Stimulated activated CD8-positive, alpha-beta memory T cell treated with anti-CD3 and anti-CD28 coated beads, Interleukin-2, amount 100 ng/mL, for 1 hour (primary cell): ENCODE measurements around the gene SLC25A6.
"Not testable (repeated sequence)": the region's sequence is repeated elsewhere in the genome, so short reads cannot be mapped to it uniquely, and the experiment has no call there.

ENCODE experiments used
- DNase-seq, 2 donors: peaks; one replicate each; pipeline ENCODE4 v3.0.0-alpha.2; 2020; ENCODE audit warnings: low read depth in 2 of 2

Gene SLC25A6

DNA sequence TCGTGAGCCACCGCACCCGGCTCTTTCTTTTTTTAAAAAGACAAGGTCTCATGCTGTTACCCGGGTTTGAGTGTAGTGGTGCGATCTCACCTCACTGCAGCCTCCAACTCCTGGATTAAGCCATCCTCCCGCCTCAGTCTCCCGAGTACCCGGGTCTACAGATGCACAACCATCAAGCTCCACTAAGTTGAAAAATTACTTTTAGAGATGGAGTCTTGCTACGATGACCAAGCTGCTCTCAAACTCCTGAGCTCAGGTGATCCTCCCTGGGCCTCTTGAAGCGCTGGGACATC is 2.0 kb downstream of the SLC25A6 start:
- DNase-seq: no peak

DNA sequence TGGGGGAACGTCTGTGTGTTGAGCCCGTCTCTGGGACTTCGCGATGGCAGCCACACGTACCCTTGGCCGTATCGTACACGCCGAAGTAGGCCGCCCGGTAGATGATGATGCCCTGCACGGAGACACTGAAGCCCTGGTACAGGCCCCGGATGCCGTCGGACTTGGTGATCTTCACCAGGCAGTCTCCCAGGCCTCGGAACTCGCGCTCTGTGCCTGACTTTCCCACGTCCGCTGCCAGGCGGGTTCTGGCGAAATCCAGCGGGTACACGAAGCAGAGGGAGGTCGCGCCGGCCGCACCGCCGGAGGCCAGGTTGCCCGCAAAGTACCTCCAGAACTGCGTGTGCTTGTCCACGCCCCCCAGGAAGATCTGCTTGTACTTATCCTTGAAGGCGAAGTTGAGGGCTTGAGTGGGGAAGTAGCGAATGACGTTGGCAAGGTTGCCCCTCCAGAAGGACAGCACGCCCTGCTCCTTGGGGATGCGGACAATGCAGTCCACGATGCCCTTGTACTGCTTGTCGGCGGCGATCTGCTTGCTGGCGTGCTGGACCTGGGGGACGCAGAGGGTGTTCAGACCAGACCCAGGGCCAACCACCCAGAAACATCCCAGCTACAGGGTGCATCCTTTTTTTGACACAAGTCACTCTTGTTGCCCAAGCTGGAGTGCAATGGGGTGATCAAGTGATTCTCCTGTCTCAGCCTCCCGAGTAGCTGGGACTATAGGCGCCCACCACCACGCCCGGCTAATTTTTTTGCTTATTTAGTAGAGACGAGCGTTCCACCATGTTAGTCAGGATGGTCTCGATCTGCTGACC is 2.5 kb downstream of the SLC25A6 start:
- DNase-seq: no peak

DNA sequence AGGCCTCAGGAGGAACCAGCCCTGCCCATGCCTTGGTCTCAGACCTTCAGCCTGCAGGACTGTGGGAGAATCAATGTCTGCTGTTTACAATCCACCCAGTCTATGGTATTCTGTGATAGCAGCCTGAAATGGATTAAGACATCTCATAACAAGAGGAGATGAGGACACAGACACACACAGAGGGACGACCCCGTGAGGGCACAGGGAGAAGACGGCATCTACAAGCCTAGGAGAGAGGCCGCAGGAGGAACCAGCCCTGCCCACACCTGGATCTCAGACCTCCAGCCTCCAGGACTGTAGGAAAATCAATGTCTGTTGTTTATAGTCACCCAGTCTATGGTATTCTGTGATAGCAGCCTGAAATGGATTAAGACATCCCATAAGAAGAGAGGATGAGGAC is 3.3 kb downstream of the SLC25A6 start:
- DNase-seq: no peak

DNA sequence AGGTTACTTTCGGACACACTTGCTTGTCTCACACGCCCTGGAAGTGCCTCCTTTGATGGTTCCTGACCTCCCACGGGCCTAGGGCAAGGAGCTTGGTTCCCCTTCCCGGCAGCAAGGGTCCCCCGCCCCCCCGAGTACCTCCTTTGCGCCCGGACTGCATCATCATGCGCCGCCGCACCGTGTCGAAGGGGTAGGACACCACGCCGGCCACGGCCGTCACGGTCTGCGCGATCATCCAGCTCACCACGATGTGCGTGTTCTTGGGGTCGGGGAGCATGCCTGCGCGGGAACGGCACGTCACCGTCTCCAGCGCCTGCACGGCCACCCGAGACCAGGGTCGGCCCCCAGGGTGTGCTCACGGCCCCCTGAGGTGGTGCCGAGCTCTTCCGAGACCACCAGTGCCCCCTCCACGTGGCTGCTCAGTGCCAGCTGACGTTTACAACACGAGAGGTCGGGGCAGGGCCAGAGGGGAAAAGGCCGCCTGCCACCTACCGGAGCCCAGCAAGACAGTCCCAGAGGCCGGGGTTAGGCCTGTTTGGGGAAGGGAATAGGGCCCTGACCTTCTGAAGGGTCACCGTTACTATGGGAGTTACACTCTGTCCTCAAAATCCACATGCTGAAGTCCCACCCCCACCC is 4.7 kb downstream of the SLC25A6 start:
- DNase-seq: no peak

DNA sequence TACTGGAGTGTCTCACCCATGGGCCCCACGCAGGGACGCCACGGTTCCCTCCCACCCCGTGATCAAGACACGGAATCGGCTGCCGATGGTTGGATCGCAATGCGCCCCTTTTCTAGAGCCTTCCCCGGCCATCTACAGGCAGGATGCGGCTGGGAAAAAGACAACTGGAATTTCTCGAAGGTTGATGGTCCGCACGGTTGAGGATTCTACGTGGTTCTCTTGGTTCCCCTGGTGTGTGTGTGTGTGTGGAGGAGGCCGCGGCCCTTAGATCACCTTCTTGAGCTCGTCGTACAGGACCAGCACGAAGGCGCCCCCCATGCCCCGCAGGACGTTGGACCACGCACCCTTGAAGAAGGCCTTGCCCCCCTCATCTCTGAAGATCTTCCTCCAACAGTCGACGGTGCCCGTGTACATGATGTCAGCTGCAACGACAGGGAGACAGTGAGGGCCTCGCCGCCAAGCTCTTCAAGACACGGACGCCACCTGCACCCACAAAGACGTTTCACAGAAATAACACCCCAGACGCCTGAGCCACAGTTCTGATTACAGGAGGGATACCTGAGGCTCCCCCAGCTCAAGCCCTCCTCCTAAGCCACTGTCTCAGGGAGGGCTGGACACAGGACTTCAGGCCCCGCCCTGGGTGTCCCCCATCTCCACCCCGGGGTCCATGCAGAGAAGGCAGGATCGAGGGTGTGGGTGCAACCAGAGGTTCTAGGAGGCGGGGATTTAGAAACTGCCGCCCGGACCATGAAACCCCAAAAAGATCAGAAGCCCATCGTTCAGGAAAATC is 5.4 kb downstream of the SLC25A6 start:
- DNase-seq: no peak

DNA sequence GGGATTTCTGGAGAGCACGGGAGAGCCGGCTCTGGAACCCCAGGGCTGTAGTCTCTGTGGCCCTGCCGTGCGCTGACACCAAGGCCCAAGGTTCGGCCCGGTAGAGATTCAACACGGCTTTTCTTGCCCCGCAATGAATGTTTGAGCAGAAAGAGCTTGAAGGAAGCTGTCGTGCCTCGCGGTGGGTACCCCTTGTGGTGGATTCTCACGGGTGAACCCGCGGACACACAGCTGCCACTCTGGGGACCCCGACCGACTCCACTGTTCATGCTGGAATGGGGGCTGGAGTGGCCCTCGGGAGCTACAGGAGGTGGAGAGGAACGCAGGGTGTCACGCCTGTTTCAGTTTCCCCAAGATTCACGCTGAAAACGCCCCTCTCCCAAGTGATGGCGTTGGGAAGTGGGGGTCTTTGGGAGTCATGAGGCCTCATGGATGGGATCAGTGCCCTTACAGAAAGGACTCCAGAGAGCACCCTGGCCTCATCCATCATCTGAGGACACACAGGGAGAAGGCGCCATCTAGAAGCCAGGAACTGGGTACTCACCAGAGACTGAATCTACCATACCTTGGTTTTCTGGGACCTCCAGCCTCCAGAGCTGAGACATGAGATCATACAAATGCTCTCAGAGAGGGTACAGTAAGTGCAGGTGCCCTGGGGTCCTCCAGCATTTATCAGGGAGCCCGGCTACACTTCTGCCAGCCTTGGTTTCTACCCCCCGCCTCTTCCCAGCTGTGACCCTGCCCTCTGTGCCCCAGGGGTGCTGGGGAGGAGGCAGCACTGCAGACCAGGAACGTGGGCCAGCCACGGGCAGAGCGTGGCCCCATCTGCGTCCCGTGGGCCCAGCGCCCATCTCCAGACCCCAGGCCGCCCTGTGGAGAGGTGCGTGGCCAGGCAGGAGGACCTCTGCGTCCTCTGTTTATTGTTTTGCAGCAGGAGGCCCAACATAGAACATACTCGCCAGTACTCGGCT is 6.4 kb downstream of the SLC25A6 start:
- DNase-seq: no peak

DNA sequence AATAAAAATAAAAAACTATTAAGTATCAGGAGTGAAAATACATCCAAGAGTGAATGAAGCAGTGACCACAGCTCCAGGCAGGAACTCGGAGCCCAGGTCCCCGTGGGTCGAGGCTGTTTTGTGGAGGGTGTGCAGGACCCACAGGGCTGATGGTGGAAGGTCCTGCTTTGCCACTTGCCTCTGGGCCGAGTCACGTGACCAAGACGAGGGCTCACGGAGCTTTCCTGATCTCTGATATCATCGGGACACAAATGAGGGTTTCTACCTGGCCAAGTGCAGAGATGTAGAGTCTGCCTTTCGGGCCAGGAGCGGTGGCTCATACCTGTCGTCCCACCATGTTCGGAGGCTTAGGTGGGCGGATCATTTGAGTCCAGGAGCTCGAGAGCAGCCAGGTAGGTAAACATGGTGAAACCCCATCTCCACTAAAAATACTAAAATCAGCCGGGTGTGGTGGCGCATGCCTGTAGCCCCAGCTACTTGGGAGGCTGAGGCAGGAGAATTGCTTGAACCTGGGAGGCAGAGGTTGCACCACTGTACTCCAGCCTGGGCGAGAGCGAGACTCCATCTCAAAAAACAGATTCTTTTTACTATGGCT is 7.2 kb downstream of the SLC25A6 start:
- DNase-seq: no peak

DNA sequence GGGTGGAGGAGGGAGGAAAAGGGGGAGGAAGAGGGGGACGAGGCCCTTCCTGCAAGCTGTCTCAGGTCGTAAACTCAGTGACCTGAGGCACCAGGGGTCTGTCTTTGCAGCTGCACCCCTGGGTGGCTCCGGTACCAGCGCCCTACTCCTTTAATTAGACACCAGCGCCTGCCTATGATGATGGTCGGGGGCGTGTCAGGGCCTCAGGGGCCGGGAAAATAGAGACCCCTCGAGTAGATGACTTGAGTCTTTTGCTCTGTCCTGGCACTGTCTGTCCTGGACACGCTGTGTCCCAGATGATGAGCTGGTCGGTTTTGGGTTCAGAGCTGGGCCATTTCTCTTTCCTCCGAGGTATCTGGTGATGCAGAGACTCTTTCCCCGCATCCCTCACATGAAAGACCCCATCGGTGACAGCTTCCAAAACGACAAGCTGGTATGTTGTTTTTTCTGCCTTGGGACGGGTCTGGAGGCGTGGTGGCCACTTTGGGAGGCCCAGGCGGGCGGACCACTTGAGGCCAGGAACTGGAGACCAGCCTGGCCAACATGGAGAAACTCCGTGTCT is 11.2 kb downstream of the SLC25A6 start:
- no peak for DNase-seq

DNA sequence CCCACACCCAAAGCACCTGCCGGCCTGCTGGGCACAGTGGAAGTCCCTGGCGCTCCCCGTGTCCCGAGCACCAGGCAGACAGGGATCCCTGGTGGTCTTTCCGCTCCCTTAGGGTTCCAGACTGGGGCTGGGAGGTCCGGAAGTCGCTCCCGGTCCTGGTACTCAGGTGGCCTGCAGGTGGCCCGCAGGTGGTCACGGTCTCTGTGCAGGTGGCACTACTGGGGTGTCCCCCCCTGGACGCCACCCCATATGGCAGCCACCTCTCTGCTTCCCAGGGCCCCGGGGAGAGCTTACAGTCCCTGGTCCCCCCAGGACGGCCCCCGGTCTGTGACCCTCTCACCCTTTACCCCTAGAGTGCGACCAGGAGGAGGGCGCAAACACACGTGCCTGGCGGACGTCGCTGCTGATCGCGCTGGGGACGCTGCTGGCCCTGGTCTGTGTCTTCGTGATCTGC is 13.6 kb downstream of the SLC25A6 start:
- DNase-seq: no peak

DNA sequence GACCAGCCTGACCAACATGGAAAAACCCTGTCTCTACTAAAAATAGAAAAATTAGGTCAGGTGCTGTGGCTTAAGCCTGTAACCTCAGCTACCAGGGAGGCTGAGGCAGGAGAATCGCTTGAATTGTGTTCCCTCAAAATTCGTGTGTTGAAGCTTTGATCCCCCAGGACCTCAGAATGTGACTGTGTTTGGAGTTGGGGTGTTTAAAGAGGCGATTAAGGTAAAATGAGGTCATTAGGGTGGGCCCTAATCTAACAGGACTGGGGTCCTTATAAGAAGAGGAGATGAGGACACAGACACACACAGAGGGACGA is 23.6 kb downstream of the SLC25A6 start:
- no peak for DNase-seq

DNA sequence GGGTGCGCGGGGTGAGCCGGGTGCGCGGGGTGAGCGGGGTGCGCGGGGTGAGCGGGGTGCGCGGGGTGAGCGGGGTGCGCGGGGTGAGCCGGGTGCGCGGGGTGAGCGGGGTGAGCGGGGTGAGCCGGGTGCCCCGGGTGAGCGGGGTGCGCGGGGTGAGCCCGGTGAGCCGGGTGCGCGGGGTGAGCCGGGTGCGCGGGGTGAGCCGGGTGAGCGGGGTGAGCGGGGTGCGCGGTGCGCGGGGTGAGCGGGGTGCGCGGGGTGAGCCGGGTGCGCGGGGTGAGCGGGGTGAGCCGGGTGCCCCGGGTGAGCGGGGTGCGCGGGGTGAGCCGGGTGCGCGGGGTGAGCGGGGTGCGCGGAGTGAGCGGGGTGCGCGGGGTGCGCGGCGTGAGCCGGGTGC is 25.6 kb downstream of the SLC25A6 start:
- DNase-seq: not testable (repeated sequence)

DNA sequence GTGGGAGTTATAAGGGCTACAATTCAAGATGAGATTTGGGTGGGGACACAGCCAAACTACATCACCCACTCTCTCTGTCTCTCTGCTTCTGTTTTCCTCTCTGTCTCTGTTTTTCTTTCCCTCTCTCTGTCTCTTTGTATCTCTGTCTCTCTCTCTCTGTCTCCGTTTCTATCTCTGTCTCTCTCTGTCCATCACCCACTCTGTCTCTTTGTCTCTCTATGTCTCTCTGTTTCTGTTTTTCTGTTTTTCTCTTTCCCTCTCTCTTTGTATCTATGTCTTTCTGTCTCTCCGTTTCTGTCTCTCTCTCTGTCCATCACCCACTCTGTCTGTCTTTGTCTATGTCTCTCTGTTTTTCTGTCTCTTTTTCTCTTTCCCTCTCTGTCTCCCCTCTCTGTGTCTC is 30.0 kb downstream of the SLC25A6 start:
- DNase-seq: no peak

DNA sequence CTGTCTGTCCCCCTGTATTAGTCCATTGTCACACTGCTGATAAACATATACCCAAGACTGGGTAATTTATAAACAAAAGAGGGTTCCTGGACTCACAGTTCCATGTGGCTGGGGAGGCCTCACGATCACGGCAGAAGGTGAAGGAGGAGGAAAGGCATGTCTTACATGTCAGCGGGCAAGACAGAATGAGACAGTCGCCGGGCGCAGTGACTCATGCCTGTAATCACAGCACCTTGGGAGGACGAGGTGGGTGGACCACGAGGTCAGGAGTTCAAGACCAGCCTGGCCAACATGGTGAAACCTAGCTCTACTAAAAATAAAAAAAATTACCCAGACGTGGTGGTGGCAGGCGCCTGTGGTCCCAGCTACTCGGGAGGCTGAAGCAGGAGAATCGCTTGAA is 30.6 kb downstream of the SLC25A6 start:
- DNase-seq: no peak

DNA sequence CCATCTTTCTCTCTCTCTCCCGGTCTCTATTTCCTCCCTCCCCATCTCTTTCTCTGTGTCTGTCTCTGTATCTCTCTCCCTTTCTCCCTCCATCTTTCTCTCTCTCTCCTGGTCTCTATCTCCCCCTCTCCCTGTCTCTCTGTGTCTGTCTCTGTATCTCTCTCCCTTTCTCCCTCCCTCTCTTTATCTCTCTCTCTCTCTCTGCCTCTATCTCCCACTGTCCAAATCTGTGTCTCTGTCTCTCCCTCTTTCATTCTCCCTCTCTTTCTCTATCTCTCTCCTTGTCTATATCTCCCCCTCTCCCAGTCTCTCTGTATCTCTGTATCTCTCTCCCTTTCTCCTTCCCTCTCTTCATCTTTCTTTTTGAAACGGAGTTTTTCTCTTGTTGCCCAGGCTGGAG is 31.7 kb downstream of the SLC25A6 start:
- DNase-seq: no peak

DNA sequence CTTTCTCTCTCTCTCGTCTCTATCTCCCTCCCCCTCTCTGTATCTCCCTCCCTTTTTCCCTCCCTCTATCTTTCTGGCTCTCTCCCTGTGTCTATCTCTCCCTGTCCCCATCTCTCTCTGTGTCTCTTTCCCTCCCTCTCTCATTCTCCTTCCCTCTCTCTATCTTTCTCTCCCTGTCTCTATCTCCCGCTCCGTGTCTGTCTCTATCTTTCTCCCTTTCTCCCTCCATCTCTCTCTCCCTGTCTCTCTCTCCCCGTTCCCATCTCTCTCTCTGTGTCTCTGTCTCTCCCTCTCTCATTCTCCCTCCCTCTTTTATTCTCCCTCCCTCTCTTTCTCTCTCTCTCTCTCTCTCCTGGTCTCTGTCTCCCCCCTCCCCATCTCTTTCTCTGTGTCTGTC is 32.4 kb downstream of the SLC25A6 start:
- no peak for DNase-seq

DNA sequence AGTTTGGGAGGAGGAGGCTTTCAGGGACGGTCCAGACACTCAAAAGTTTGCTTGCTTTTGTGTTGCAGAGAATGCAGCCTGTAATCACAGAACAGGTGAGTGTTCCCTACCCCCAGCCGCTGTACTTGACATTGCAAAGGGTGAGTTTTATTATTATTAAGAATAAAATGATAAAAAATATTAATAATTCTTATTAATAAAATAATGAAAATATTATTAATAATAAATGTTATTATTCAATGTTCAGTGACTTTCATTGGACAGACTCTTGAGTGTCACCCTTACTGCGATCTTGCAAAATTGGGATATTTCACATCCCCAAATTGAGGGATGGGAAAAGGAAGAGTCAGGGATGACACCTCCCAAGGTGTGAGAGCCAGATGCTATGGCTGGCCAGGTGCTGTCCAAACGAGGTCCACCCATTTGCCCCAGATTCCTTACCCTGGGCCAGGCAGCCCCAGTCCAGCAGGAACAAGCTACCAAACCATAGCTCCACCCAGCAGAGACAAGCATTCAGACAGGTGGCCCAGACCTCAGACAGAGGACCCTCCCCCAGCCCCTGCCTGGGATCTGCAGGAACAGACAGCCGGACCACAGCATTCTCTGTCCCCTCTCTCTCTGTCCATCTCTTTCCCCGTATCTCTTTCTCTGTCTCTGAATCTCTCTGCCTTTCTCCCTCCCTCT is 33.0 kb downstream of the SLC25A6 start:
- DNase-seq: no peak

DNA sequence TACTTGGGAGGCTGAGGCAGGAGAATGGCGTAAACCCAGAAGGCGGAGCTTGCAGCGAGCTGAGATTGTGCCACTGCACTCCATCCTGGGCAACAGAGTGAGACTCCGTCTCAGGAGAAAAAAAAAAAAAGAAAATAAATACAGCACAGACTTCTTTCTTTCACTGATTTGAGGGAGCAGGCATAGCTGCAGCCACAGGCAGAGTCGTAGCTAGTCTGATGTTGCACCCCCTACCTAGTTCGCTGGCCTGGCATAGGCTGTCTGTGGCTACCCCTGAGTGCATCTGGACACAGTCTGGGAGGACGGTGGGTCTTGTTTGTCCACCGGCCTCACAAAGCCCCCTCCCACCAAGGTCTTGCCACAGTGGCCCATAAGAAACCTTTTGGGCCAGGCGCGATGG is 33.9 kb downstream of the SLC25A6 start:
- DNase-seq: no peak

DNA sequence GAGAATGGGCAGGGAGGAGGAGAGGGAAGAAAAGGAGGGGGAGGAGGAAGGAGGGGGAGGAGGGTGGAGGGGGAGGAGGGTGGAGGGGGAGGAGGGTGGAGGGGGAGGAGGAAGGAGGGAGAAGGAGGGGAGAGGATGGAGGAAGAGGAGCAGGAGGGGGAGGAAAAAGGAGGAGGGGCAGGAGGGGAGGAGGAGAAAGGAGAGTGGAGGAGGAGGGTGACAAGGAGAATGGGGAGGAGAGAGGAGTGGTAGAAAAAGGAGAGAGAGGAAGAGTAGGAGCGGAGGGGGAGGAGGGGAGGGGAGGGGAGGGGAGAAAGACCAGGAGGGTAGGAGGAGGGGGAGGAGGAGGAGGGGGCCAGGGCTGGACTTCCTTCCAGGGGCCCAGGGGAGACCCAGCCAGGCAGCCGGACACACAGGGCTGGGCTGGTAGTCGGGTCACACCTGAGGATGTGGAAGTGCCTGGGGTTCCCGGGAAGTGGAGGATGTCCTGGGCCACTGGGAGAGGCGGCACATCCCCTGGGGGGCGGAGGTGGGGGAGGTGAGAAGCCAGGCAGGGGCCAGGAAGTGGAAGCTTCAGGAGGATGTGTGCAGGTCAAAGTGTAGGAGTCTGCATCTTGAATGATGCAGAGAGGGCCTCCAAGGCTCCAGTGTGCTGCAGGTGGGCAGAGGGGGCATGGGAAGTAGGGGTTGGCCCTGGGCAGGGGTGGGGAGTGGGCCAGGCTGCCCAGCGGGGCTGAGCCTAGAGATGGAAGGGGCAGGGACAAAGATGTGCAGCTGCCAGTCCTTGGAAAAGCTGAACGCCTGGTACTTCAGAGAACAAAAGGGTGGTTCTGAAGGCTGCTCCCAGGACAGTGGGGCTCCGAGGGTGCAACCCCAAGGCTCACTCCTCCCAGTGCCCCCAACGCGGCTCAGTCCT is 36.5 kb downstream of the SLC25A6 start:
- no peak for DNase-seq
